Activated T-cell treated with anti-CD3 and anti-CD28 coated beads for 1 hour (primary cell): Measurements from ENCODE around the gene VTA1.
"Not testable (repeated sequence)": the region's sequence is repeated elsewhere in the genome, so short reads cannot be mapped to it uniquely, and the experiment has no call there.

Experiments
- DNase-seq: peaks from one replicate; pipeline ENCODE4 v3.0.0-alpha.2; 2020; ENCODE audit warnings: low read depth

VTA1 gene

DNA sequence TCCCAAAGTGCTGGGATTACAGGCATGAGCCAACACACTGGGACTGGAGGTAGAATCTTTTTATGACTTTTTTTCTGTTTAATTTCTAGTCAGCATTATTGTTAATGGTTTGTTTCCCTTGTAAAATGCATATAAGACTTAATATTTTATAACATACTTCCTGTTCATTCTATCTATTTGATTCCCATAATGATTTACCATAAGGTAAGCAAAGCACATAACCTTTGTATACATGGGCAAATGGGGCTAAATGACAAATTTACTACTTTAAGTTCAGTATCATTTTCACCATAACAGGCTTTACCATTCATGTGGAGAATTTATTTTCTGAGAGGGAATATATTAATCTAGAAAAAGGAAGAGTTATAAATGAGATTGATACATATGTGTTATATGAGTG lies 24.3 kb downstream of the VTA1 start:
- no peak for DNase-seq

DNA sequence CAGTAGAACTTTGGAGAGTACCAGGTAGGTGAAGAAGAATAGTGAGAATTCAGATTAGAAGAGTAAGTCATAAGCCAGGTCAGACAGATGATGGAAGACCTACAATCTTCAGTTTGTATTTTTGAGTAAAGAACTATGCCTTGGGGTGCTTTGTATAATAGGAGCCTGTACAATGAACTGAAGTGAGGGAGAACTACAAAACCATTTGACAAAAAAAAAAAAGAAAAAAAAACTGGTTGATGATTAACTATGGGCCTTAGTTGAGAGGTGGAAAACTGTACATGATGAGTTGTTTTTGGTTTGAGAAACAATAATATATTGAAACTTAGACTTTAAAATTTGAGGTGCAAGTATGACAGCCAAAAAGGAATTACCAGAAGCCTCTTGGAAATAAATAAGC lies 25.7 kb downstream of the VTA1 start:
- no peak for DNase-seq

DNA sequence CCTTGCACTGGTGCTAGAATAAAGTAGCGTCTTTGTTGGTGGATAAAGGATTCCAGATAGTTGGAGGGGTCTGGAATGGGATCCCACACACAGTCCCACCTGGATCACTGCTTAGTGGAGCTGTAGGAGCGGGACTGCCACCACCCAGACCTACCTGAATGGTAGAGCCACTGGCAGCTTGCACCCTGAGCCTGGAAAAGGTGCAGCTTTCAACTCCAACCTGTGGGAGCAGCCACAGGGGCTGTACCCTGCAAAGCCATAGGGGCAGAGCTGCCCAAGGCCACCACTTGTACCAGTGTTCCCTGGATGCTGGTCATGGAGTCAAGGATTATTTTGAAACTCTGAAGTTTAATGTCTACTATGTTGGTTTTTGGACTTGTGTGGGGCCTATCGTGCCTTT lies 26.9 kb downstream of the VTA1 start:
- no peak for DNase-seq

DNA sequence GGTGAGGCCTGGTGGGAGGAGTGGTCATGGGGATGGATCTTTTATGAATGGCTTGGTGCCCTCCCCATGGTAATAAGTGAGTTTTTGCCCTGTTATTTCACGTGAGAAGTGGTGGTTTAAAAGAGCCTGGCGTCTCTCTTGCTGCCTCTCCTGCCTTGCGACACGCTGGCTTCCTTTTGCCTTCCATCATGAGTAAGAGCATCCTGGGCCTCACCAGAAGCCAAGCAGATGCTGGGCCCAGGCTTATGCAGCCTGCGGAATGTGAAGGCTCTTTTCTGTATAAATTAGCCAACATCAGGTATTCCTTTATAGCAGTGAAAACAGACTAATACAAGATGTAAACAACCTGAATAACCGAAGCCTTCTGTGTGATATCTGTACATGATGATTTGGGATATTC lies 27.6 kb downstream of the VTA1 start:
- no peak for DNase-seq

DNA sequence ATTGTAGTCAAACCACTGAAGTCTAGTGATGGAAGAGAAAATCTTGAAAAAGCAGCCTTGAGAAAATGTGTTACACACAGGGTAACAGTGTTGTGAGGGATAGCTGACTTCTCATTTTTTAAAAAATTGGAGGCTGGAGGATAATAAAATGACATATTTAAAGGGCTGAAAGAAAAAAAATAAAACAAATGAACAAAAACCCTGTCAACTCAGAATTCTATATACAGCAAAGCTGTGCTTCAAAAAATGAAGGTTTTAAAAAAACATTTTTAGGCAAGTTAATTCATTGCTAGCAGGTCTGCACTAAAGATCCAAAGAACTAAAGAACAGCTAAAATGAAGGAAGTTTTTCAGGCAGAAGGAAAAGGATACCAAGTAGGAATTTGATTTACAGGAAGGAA lies 31.1 kb downstream of the VTA1 start:
- DNase-seq: no peak

DNA sequence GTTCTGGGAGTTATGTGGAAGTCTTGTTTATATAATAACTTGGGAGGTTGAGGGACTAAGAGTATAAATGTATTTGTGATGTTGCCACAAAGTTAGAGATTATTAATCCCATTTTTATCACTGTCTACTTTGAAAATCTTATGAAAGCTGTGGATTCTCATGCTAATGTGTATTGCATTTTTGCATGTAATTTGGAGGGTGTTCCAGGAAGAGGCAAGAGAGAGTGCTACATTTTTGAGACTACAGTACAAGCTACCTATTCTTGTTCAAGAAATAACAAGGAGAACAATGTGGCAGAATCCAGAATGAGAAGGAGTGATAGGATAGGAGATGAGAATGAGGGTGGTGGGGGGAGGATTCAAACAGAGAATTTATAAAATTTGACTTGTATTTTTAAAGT lies 34.9 kb downstream of the VTA1 start:
- DNase-seq: no peak

DNA sequence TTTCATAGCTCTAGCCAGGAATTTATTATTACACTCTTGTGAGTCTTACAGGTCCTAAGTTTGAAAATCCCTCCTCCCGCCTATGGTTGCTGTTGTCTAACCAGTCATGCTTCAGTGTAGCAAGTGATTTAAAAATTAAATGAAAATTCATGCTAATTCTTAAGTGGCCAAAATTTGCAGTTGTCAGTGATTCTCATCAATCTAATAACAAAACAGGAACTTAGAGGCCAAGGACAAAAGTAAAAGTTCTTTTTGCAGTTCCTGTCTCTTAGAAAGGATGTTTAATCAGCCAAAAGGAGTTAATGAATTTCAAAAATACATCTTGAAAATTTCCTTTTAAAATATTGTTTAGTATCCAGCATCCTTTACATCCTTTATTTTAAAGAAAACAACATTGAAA lies 36.3 kb downstream of the VTA1 start:
- no peak for DNase-seq

DNA sequence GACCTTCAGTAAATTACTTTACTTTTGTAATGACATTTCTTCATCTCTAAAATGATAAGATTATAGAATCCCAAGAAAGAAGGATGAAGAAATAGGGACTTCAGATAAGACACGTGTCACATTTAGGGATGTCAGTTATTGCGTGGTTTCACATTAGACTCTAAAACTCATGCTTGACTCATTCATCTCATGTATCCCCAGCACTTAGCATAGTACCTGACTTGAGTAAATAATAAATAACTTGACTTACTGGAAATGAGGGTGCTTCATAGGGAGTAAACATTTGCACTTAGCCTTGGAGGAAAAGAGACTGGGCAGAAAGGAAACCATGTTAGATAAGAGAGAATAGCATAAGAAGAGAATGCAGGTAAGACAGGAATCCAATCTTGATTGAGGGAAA lies 37.2 kb downstream of the VTA1 start:
- no peak for DNase-seq

DNA sequence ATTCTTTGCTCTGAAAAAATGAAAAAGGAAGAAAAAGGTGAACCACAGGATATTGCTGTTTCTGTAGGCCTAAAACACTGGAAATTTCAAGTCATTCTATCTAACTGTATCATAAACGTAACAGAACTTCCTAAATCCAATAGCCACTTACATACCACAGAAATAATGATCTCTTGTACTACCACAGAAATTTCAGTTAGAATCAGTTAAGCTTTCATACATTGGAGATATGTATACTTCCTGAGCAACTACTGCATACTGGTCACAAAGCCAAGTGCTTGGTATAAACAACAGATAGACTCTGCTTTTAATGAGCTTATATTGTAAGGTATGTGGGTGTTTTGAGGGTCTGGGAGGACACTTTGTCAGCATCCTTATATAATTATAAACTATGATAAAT lies 38.6 kb downstream of the VTA1 start:
- DNase-seq: no peak

DNA sequence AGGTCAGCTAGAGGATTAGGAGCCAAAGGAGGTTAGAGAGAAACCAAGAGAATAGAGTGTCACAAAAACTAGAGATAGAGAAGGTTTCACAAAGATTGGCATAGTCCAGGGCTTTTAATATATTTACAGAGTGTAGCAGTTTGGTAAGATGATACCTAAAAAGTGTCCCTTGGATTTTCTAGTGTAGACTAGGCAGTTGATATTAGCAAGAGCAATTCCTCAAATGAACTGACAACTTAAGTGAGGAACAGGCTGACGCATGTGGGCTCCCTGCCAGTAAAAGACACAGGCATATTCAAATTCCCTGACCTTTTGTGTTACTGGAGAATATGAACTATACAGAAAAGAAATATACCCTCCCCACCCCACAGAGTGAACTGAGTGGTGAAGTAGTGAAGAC lies 40.1 kb downstream of the VTA1 start:
- DNase-seq: no peak

DNA sequence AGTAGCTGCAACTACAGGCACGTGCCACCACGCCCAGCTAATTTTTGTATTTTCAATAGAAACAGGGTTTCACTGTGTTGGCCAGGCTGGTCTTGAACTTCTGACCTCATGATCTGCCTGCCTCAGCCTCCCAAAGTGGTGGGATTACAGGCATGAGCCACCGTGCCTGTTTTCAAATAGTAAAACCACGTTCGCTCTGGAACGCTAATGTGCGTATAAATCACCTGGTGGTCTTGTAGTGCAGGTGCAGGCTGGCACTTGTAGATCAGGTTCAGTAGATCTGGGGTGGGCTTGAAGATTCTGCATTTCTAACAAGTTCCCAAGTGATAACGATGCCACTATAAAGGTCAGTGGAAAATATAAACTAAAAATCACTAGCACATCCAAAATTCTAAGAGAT lies 41.3 kb downstream of the VTA1 start:
- DNase-seq: not testable (repeated sequence)

DNA sequence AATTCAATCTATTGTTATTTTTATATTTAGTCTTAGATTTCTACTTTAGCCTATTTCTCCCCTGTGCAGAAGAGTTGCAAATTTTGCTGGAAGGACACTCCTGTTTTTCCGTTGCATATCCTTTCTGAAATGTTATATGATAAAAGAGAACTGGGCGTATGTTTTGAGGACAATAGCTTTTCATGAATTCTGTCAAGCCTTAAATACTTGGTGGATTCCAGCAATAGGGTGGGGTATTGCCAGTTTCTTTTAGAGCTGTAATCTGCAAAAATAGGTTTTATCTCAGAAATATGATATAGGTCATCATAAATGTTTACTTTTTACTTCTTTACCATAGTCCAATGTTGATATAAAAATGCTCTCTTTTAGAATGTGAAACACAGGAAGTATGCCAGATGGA lies 42.0 kb downstream of the VTA1 start:
- DNase-seq: no peak

DNA sequence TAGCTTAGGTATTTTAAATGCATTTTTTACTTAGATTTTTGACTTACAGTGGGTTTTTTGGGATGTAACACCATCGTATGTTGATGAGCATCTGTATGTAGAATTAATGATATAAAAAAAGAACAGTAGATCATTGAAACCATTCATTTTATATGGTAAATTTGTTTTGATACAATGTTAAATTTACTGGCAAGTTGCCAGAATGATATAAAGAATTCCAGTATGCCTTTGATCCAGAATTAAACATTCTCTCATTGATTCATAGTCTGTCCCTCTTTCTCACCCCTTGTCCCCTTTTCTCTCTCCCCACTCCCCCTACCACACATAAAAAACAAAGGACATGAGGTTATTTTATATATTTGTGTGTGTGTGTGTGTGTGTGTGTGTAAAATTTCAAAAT lies 45.3 kb downstream of the VTA1 start:
- DNase-seq: no peak

DNA sequence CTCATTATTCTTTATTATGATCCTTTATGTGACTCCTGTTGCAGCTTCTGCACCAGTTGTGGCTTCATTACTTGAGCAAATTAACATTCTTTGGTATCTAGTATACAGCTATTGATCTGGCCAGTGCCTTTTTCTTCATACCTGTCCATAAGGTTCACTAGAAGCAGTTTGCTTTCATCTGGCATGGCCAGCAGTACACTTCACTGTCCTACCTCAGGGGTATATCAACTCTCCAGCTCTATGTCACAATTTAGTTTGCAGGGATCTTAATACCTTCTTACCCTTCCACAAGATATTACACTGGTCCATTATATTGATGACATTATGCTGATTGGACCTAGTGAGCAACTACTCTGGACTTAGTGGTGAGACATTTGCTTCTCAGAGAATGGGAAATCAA lies 46.6 kb downstream of the VTA1 start:
- DNase-seq: no peak

DNA sequence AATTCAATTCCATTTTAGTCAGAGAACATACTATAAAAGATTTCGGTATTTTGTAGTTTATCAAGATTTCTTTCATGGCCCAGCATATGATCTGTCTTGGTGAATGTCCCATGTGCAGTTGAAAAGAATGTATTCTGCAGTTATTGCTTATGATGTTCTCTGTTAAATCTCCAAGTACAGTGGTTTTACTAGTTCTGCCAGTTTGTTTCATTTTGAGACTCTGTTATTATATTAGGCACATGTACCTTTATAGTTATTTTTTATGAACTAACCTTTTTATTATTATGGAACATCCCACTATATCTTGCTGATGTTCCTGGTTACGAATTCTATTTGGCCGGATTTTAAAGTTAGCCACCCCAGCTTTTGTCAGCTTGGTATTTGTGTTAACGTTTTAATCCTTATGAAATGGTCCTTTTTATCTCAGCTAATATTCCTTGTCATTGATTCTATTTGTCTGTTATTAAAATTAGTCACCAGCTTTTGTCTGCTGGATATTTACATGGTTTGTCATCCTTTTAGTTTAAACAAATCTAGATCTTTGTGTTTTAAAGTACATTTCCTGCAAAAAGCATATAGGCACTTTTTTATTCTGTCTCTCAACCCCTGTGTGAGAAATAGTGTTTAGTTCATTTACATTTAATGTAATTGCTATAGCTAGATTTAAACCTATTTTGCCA lies 48.9 kb downstream of the VTA1 start:
- no peak for DNase-seq

DNA sequence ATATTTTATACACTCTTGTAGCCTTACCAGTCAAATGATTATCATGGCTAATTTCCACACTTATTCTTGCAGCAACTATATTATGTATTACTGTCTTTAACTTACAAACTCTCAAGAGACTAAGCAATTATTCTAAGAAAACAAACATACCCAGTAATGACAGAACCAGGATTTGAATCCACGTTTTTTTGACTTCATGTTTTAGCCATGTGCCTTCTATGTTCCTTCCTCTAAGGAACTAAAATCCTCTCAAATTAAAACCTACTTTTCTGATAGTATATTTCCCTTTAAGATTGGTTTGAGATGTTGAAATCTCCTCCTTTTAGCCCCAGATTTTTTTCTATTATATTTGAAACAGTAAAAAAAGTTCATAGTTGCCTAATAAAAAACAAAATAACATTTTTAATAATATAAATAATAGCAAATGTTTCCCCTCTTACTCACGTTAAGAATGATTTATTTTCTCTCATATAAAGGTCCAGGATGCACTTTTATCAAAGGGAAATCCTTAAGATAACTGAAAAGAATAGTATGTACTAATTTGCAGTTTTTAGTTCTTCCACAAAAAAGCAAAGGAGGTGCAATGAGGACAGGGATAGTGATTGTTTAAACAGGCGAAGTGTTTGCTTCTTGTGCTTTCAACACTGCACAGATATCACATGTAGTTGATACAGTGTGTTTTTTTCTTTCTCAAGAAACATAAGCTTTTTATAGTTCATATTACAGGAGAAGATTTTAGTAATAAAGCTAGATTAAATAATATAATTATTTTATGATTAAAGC lies 54.0 kb downstream of the VTA1 start:
- no peak for DNase-seq

DNA sequence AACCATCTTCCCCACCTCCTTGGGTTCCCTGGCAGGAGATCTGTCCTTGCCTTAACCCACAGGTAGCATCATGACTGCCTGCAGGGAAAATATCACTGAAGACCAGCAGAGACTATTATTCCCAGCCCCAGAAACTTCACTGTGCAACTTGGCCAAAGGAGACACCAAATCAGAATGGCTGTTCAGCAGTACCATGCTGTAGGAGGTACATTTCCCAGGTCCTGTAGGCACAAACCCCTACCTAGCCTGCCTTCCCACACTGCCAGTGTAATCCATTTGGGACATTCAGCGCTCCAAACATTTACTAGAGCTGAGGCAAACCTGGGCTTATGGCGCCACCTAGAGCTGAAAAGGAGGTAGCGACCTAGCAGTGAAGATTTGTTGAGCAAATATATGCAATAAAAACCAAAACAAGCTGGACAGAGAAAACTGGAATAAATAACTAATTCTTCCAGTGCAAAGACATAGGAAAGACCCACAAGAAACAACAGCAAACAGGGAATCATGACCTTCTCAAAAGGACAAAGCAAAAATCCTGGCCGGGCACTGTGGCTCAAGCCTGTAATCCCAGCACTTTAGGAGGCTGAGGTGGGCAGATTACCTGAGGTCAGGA lies 60.3 kb downstream of the VTA1 start:
- peak; percentile 33 for DNase-seq

DNA sequence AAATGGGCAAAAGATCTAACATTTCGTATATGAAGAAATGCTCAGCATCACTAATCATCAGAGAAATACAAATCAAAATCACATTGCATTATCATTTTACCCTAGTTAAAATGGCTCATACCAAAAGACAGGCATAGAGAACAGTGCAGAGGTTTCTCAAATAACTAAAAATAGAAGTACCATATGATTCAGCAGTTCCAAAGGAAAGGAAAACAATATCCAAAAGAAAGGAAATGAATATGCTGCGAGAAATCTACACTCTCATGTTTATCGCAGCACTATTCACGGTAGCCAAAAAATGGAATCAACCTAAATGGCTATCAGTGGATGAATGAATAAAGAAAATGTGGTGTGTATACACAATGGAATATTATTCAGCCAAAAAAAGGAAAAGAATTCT lies 63.5 kb downstream of the VTA1 start:
- DNase-seq: no peak

DNA sequence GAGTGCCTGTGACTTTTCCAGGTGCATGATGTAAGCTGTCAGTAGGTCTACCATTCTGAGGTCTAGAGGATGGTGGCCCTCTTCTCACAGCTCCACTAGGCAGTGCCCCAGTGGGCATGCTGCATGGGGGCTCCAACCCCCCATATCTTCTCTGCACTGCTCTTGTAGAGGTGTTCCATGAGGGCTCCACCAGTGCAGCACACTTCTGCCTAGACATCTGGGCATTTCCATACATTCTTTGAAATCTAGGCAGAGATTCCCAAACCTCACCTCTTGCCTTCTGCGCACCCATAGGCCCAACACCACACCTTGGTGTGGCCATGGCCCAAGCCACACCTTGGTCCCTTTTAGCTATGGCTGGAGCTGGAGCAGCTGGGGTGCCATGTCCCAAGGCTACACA lies 66.3 kb downstream of the VTA1 start:
- no peak for DNase-seq

DNA sequence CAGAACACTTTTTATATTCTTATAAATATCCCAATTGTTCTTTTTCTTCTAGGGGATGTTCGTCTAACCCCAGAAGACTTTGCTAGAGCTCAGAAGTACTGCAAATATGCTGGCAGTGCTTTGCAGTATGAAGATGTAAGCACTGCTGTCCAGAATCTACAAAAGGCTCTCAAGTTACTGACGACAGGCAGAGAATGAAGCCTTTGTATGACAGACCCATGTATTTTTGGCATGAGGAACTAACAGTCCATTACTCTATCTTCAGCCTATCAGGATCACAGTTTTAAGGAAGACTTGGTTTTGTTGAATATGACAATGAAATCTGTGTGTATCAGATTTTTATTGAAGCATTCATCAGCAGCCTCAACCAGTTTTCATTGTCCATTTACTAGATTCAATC lies 71.4 kb downstream of the VTA1 start:
- no peak for DNase-seq

DNA sequence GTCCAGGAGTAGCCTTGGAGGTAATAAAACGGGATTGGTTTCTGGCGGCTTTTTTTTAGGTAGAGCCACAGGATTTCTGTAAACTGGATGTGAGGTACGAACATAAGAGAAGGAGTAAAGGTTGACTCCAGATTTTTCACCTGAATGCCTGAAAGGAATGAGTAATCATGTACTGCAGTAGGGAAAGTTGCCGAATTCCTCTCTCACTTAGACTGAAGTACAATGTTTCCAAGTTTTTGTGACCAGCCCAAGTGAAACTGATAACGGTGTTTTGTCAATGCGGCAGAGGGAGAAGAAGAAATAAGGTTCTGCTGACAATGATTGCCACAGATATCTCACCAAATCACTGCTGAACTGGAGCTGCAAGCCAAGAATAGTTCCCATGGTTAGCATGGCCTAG lies 75.0 kb downstream of the VTA1 start:
- no peak for DNase-seq

DNA sequence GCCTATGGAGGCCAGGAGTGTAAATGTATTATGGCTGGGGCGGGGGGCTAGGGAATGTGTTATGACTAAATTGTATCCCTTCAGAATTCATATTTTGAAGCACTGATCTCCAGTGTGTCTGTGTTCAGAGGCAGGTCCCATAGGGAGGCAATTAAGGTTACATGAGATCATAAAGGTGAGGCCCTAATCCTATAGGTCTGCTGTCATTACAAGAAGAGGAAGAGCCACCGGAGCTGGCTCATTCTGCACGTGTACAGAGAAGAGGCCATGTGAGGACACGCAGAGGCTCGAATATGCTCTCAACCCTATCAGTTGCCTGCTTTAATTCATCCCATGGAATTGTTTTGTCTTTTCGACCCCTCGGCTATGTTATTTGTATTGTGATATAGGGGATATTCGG lies 76.9 kb downstream of the VTA1 start:
- no peak for DNase-seq

DNA sequence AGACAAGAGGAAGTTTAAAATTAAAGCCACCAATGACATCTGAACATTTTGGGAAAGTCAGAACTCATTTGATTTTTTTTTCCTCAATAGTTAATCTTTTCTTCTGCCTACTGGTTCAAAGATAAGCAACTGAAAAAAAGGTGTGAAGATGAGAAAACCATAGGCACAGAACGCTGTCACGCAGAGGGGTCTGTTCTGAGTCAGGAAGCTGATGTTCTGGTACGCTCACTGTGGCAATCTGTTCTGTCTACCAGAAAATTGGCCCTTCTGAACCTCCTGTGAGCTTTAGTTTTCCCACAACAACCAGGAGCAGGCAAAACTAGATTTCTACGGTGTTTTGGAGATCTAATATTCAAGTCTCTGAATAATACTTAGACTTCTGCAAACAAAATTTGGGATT lies 78.1 kb downstream of the VTA1 start:
- DNase-seq: no peak

DNA sequence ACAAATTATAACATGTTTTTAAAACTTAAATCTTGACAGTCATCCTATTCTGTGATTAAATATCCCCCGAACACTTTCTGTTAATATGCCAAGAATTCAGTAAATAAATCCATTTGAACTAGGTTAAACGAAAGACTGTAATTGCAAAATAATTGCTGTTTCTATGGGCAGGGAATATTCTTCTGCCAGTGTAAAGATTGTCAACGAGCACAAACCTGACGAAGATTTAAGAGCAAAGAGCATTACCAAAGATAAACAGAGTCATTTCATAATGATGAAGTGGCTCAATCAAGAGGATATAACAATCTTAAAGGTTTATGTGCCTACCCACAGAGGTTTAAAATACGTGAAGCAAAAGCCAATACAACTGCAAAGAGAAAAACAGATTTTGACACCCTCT lies 78.5 kb downstream of the VTA1 start:
- DNase-seq: no peak
